Right lobe of liver (tissue), 4 donors: ENCODE data around the gene MYO10.

Experiments used
- POLR2A ChIP-seq: fragments of 450-650 bp; IDR thresholded peaks from one replicate; pipeline ENCODE4 v1.6.1; 2017; ENCODE audit warnings: antibody characterized with exemption, mild to moderate bottlenecking
- TF ChIP-seq, protein P1 (sequence below), 4 donors: fragments of 200-600 bp in 3 of 4; fragments of 450-650 bp in 1 of 4; IDR thresholded peaks; one replicate each; pipeline versions ENCODE4 v1.5.1 to v1.8.0; 2016 to 2022; ENCODE audit warnings: antibody characterized with exemption in 4 of 4, mild to moderate bottlenecking in 2 of 4
- donor health status: DM: no; HTN: no; CAD: no.
- donor health status: DM: no; HTN: no; CAD: no.
- donor health status: DM: no; HTN: yes; CAD: no.

DNA sequence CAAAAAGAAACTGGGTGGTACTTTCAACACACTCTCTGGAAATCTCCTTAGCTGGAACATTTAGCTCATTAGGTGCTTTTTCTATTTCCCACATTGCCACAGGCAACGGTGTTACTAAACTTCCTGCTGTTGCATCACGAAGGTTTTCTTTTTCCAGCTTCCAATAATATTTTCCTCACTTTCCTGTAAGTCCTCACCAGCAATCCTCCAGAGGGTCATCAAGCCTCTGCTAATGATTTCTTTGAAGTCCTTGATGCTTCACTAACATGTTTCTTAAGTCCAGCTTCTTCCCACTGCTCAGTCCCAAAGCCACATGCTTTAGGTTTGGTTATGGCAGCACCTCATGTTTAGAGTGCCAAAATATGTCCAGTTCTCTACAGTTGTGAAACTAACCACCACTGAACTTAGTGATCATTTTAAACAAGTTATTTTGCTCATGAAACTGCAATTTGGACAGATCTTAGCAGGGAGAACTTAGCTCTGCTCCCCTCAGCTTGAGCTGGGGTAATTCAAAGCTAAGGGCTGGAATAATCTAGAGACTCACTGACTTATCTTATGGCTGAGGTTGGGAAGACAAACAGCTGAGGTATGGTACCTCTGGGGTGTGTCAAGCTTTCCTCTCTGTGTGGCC is 279.4 kb downstream of the MYO10 start:
- TF ChIP-seq, protein P1, sequence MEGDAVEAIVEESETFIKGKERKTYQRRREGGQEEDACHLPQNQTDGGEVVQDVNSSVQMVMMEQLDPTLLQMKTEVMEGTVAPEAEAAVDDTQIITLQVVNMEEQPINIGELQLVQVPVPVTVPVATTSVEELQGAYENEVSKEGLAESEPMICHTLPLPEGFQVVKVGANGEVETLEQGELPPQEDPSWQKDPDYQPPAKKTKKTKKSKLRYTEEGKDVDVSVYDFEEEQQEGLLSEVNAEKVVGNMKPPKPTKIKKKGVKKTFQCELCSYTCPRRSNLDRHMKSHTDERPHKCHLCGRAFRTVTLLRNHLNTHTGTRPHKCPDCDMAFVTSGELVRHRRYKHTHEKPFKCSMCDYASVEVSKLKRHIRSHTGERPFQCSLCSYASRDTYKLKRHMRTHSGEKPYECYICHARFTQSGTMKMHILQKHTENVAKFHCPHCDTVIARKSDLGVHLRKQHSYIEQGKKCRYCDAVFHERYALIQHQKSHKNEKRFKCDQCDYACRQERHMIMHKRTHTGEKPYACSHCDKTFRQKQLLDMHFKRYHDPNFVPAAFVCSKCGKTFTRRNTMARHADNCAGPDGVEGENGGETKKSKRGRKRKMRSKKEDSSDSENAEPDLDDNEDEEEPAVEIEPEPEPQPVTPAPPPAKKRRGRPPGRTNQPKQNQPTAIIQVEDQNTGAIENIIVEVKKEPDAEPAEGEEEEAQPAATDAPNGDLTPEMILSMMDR (IDR thresholded peaks at IDR 0.05): no peak
- no peak for TF ChIP-seq POLR2A
